Activated CD4-positive, alpha-beta T cell treated with anti-CD3 and anti-CD28 coated beads, Interleukin-2, amount 50 U/mL, for 1 hour (primary cell): ENCODE measurements around the gene SUN5.

Experiments used
- DNase-seq: peaks from one replicate; pipeline ENCODE4 v3.0.0-alpha.2; 2020

SUN5 gene

GRCh38 chr20:32991383-32991782 is 12.8 kb downstream of the SUN5 start:
- DNase-seq = no peak

- no peak for DNase-seq
Measured at GRCh38 chr20:32990426-32990825, 13.8 kb downstream of the SUN5 start.

- no peak for DNase-seq
Measured at GRCh38 chr20:32989507-32990283, 14.5 kb downstream of the SUN5 start.

- DNase-seq = no peak
Measured at GRCh38 chr20:32988008-32988407, 16.2 kb downstream of the SUN5 start.

- no peak for DNase-seq
Measured at GRCh38 chr20:32987044-32987825, 17.0 kb downstream of the SUN5 start.

GRCh38 chr20:32986331-32986966 is 17.8 kb downstream of the SUN5 start:
- no peak for DNase-seq

GRCh38 chr20:32985596-32985995 is 18.6 kb downstream of the SUN5 start:
- no peak for DNase-seq

GRCh38 chr20:32984631-32985354 is 19.4 kb downstream of the SUN5 start:
- no peak for DNase-seq

GRCh38 chr20:32984196-32984595 is 20.0 kb downstream of the SUN5 start:
- no peak for DNase-seq

- no peak for DNase-seq
Measured at GRCh38 chr20:32983459-32984112, 20.6 kb downstream of the SUN5 start.

GRCh38 chr20:32982617-32983458 is 21.4 kb downstream of the SUN5 start:
- no peak for DNase-seq

GRCh38 chr20:32980990-32981389 is 23.2 kb downstream of the SUN5 start:
- DNase-seq = no peak

- no peak for DNase-seq
Measured at GRCh38 chr20:32980131-32980941, 23.9 kb downstream of the SUN5 start.

GRCh38 chr20:32979201-32979998 is 24.8 kb downstream of the SUN5 start:
- DNase-seq = no peak

GRCh38 chr20:32978009-32978335 is 26.3 kb downstream of the SUN5 start:
- DNase-seq = no peak

- DNase-seq = no peak
Measured at GRCh38 chr20:32977281-32978008, 26.8 kb downstream of the SUN5 start.

GRCh38 chr20:32976746-32977145 is 27.5 kb downstream of the SUN5 start:
- no peak for DNase-seq

- no peak for DNase-seq
Measured at GRCh38 chr20:32975698-32976674, 28.2 kb downstream of the SUN5 start.
